Raji (cell line): ENCODE measurements around the gene PTPRJ.

Source experiments
- POLR2A ChIP-seq: IDR thresholded peaks from 2 replicates; pipeline ENCODE4 v1.6.1; 2011; ENCODE audit warnings: low read depth, low read length, control low read depth; ENCODE audit not compliant: insufficient read depth

Gene PTPRJ

GRCh38 chr11:48116437-48117228, 136.3 kb downstream of the PTPRJ start:
- TF ChIP-seq POLR2A, result no peak

GRCh38 chr11:48122246-48122645, 141.9 kb downstream of the PTPRJ start:
- no peak for TF ChIP-seq POLR2A

- TF ChIP-seq POLR2A, result no peak
Measured at GRCh38 chr11:48122656-48123055, 142.3 kb downstream of the PTPRJ start.

GRCh38 chr11:48123254-48123875, 143.0 kb downstream of the PTPRJ start:
- TF ChIP-seq POLR2A, result no peak

- no peak for TF ChIP-seq POLR2A
Measured at GRCh38 chr11:48123934-48124755, 143.8 kb downstream of the PTPRJ start.

GRCh38 chr11:48124880-48125279, 144.5 kb downstream of the PTPRJ start:
- no peak for TF ChIP-seq POLR2A

- no peak for TF ChIP-seq POLR2A
Measured at GRCh38 chr11:48125866-48126265, 145.5 kb downstream of the PTPRJ start.

- no peak for TF ChIP-seq POLR2A
Measured at GRCh38 chr11:48127521-48128183, 147.3 kb downstream of the PTPRJ start.

- no peak for TF ChIP-seq POLR2A
Measured at GRCh38 chr11:48129697-48130395, 149.5 kb downstream of the PTPRJ start.

GRCh38 chr11:48134221-48134922, 154.0 kb downstream of the PTPRJ start:
- TF ChIP-seq POLR2A, result no peak

GRCh38 chr11:48138222-48138621, 157.9 kb downstream of the PTPRJ start:
- no peak for TF ChIP-seq POLR2A

- no peak for TF ChIP-seq POLR2A
Measured at GRCh38 chr11:48141475-48142122, 161.2 kb downstream of the PTPRJ start.

GRCh38 chr11:48142889-48143288, 162.5 kb downstream of the PTPRJ start:
- no peak for TF ChIP-seq POLR2A
